MCF 10A (cell line): Measurements from ENCODE around the gene CFAP46. TPM values are rescaled to one million over a fixed set of nuclear protein-coding genes. Genes with fewer than 3 reads are reported as not detected.

ENCODE experiments used
- BruUV-seq: library from RNA; stranded (reverse); fragments of 400-500 nt; replicated peaks from 2 replicates; lab custom pipeline; 2021; lab: Mats Ljungman, UMichigan
- CTCF ChIA-PET: fragments of 300-600 bp; sonication (Branson Sonifier 250); formaldehyde crosslinking; extraction: SDS; loops from one replicate; lab custom pipeline; 2021; ENCODE audit warnings: antibody characterized with exemption, inconsistent platforms; lab: Yijun Ruan, JAX
- POLR2A ChIA-PET: fragments of 300-600, 350-650 bp; sonication (Branson Sonifier 250); formaldehyde crosslinking; extraction: SDS; loops from one replicate; lab custom pipeline; 2020; ENCODE audit warnings: antibody characterized with exemption, inconsistent platforms; lab: Yijun Ruan, JAX
- DNase-seq: peaks from one replicate; pipeline ENCODE4 v3.0.0-alpha.2; 2018; ENCODE audit not compliant: unreplicated experiment
- H3K27ac Mint-ChIP-seq: one replicate; pipeline ENCODE4 v1.8.0; 2022; ENCODE audit warnings: mild to moderate bottlenecking, low read depth, mixed read lengths; ENCODE audit not compliant: unreplicated experiment
- H3K27me3 Mint-ChIP-seq: one replicate; pipeline ENCODE4 v1.8.0; 2022; ENCODE audit warnings: mixed read lengths; ENCODE audit not compliant: insufficient read depth, unreplicated experiment
- H3K36me3 Mint-ChIP-seq: one replicate; pipeline ENCODE4 v1.8.0; 2022; ENCODE audit warnings: mild to moderate bottlenecking, moderate library complexity, mixed read lengths; ENCODE audit not compliant: insufficient read depth, unreplicated experiment
- H3K4me1 Mint-ChIP-seq: one replicate; pipeline ENCODE4 v1.8.0; 2022; ENCODE audit warnings: mixed read lengths; ENCODE audit not compliant: insufficient read depth, unreplicated experiment
- H3K4me3 Mint-ChIP-seq: one replicate; pipeline ENCODE4 v1.8.0; 2022; ENCODE audit warnings: mild to moderate bottlenecking, moderate library complexity, mixed read lengths; ENCODE audit not compliant: unreplicated experiment
- H3K9me3 Mint-ChIP-seq: one replicate; pipeline ENCODE4 v1.8.0; 2022; ENCODE audit warnings: mixed read lengths; ENCODE audit not compliant: unreplicated experiment
- CTCF ChIP-seq: fragments of 200-600 bp; IDR thresholded peaks from one replicate; pipeline ENCODE4 v1.8.0; 2022; ENCODE audit warnings: antibody characterized with exemption, mild to moderate bottlenecking; ENCODE audit not compliant: unreplicated experiment
- intact Hi-C: fragments of 100-400 bp; cut with micrococcal nuclease; formaldehyde crosslinking; loops from 2 replicates; pipeline ENCODE4 v1.14.1; 2022
- total RNA-seq: library from RNA; stranded (reverse); gene quantifications from 2 replicates; pipeline ENCODE4 v1.2.3, GENCODE V29; 2022

Gene CFAP46
- total RNA-seq, 1 experiment from 2014 or later, result 0.33 TPM

GRCh38 chr10:132790934-132791829 lies 151.2 kb downstream of the CFAP46 start:
- Mint-ChIP-seq H3K4me1 (no peaks in the 10 kb centered on the region), H3K36me3 (no peaks in the 10 kb centered on the region), H3K4me3 (no peak overlapping the region), H3K9me3 (no peaks in the 10 kb centered on the region), H3K27ac (no peak overlapping the region), H3K27me3 (no peaks in the 10 kb centered on the region)
- DNase-seq, result no peak
- POLR2A ChIA-PET, result no interaction called here
- CTCF ChIA-PET, result interaction anchor here (0.7 kb wide), 1 partner anchor 34 kb away, joined by 3 read pairs; no protein-coding TSS in a partner anchor
- intact Hi-C loops, result loop anchor here (10.0 kb wide), 1 partner anchor 126 kb away; no protein-coding TSS in a partner anchor
- no TSS peak for BruUV-seq
- no peak for TF ChIP-seq CTCF

- no peak for TF ChIP-seq CTCF
- Mint-ChIP-seq H3K9me3 (no peaks in the 10 kb centered on the region), H3K36me3 (no peaks in the 10 kb centered on the region), H3K27me3 (no peaks in the 10 kb centered on the region), H3K27ac (no peak overlapping the region), H3K4me1 (no peaks in the 10 kb centered on the region), H3K4me3 (no peak overlapping the region)
- intact Hi-C loops, result loop anchor here (10.0 kb wide), 1 partner anchor 126 kb away; no protein-coding TSS in a partner anchor
- ChIA-PET POLR2A (no interaction called here), CTCF (interaction anchor here (0.7 kb wide), 1 partner anchor 34 kb away, joined by 3 read pairs; no protein-coding TSS in a partner anchor)
- no TSS peak for BruUV-seq
- no peak for DNase-seq
Observed at GRCh38 chr10:132790470-132790869, 151.9 kb downstream of the CFAP46 start.

GRCh38 chr10:132789659-132790148 lies 152.7 kb downstream of the CFAP46 start:
- no peak for DNase-seq
- Mint-ChIP-seq H3K27ac (no peak overlapping the region), H3K4me3 (no peak overlapping the region), H3K9me3 (no peaks in the 10 kb centered on the region), H3K36me3 (no peaks in the 10 kb centered on the region), H3K4me1 (no peaks in the 10 kb centered on the region), H3K27me3 (no peaks in the 10 kb centered on the region)
- BruUV-seq, result no TSS peak
- ChIA-PET POLR2A (no interaction called here), CTCF (no interaction called here)
- intact Hi-C loops, result loop anchor here (10.0 kb wide), 1 partner anchor 125 kb away; no protein-coding TSS in a partner anchor
- TF ChIP-seq CTCF, result no peak

GRCh38 chr10:132788831-132789219 lies 153.5 kb downstream of the CFAP46 start:
- Mint-ChIP-seq H3K36me3 (no peaks in the 10 kb centered on the region), H3K27me3 (no peaks in the 10 kb centered on the region), H3K27ac (no peak overlapping the region), H3K4me3 (no peak overlapping the region), H3K4me1 (no peaks in the 10 kb centered on the region), H3K9me3 (no peaks in the 10 kb centered on the region)
- POLR2A ChIA-PET, result no interaction called here
- DNase-seq, result no peak
- TF ChIP-seq CTCF, result no peak
- CTCF ChIA-PET, result no interaction called here
- no TSS peak for BruUV-seq
- intact Hi-C loops, result no loop called here
